SU-DHL-6 (cell line): Measurements from ENCODE around the gene NLN.
"Not testable (repeated sequence)": the region's sequence is repeated elsewhere in the genome, so short reads cannot be mapped to it uniquely, and the experiment has no call there.

Source experiments
- H2AFZ ChIP-seq: fragments of 200-600 bp; sonication (generic); 2 replicates; pipeline ENCODE4 v1.6.1; 2014; ENCODE audit warnings: low read depth, mild to moderate bottlenecking, moderate library complexity, mixed read lengths, antibody characterized with exemption, low read length; ENCODE audit not compliant: severe bottlenecking
- H3F3A ChIP-seq: fragments of 200-600 bp; shearing (Covaris generic); 2 replicates; pipeline ENCODE4 v1.6.0; 2016; ENCODE audit warnings: antibody characterized with exemption, mild to moderate bottlenecking; ENCODE audit not compliant: insufficient read depth
- H3K27ac ChIP-seq: fragments of 200-600 bp; sonication (generic); 2 replicates; pipeline ENCODE4 v1.5.1; 2016; ENCODE audit warnings: low read depth, mild to moderate bottlenecking, low read length, moderate library complexity, mixed read lengths
- H3K27me3 ChIP-seq: fragments of 200-600 bp; sonication (generic), shearing (Covaris generic); 2 replicates; pipeline ENCODE4 v1.6.0; 2014; ENCODE audit warnings: mild to moderate bottlenecking, low read length
- H3K36me3 ChIP-seq: fragments of 200-600 bp; sonication (generic); 2 replicates; pipeline ENCODE4 v1.6.1; 2014; ENCODE audit warnings: mild to moderate bottlenecking, low read length, mixed read lengths
- H3K4me2 ChIP-seq: fragments of 300-600, 200-600 bp; shearing (Covaris generic), sonication (generic); 2 replicates; pipeline ENCODE4 v1.6.0; 2014; ENCODE audit warnings: low read length, low read depth, mild to moderate bottlenecking; ENCODE audit not compliant: poor library complexity, severe bottlenecking
- H3K4me3 ChIP-seq: fragments of 200-600 bp; sonication (generic); 2 replicates; pipeline ENCODE4 v1.5.1; 2014; ENCODE audit warnings: antibody characterized with exemption, low read length, mild to moderate bottlenecking, mixed read lengths; ENCODE audit not compliant: insufficient read depth, poor library complexity, severe bottlenecking
- H3K79me2 ChIP-seq: fragments of 200-600 bp; sonication (generic); 2 replicates; pipeline ENCODE4 v1.6.1; 2014; ENCODE audit warnings: mild to moderate bottlenecking, low read length, moderate library complexity; ENCODE audit not compliant: insufficient read depth
- H3K9ac ChIP-seq: fragments of 200-600 bp; sonication (generic); 2 replicates; pipeline ENCODE4 v1.7.0; 2014; ENCODE audit warnings: mild to moderate bottlenecking, low read length
- H3K9me2 ChIP-seq: fragments of 200-600 bp; sonication (generic); replicated peaks from 2 replicates; pipeline ENCODE4 v1.6.1; 2014; ENCODE audit warnings: low read length; ENCODE audit not compliant: insufficient read depth
- H3K9me3 ChIP-seq: fragments of 200-600 bp; sonication (generic); 2 replicates; pipeline ENCODE4 v1.6.1; 2014; ENCODE audit warnings: low read length, mixed read lengths; ENCODE audit not compliant: insufficient read depth
- H4K20me1 ChIP-seq: fragments of 200-600 bp; sonication (generic); 2 replicates; pipeline ENCODE4 v1.6.1; 2014; ENCODE audit warnings: low read depth, mild to moderate bottlenecking, antibody characterized with exemption, low read length, moderate library complexity, mixed read lengths
- EZH2phosphoT487 ChIP-seq: fragments of 200-600 bp; sonication (generic), shearing (Covaris generic); conservative IDR thresholded peaks from 2 replicates; pipeline ENCODE4 v1.6.1; 2018; ENCODE audit warnings: mild to moderate bottlenecking, antibody characterized with exemption, low read length, moderate library complexity, mixed read lengths
- TF ChIP-seq, protein P1 (sequence below): fragments of 200-600 bp; sonication (generic); IDR thresholded peaks from one replicate; pipeline ENCODE4 v1.5.1; 2017; ENCODE audit warnings: antibody characterized with exemption, mild to moderate bottlenecking, low read length, moderate library complexity; ENCODE audit not compliant: insufficient read depth, poor library complexity, severe bottlenecking

NLN gene

DNA sequence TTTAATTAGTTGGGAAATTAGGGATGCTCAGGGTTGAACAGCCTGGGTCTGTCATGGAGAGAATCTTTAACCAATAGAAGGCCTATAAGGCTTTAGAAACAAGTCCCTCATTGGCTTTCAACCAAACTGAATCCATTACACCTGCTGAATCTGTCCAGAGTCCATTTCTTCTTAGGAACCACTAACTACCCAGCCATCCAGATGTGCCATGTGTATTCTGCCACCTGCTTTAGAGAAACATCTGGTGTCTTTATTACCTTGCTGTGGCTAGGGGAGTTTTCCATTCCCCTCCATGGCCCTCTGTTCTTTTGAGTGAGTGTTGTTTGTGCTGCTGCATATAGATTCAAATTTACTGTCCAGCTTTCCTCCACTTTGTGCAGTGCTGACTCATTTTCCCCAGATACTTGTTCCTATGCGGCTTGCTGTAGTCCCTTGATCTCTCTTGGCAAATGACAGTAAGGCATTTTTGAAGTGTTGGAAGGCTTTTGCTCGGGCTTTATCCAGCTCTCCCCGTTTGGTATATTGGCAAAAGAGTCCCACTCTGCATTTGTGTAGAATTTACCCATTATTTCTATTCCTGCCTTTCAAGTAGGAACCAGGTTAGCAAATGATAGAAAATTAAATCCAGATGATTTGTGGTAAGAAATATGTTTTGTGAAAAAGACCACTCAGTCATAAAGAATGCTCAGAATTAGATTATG, 54.6 kb downstream of the NLN start:
- TF ChIP-seq, protein P1, sequence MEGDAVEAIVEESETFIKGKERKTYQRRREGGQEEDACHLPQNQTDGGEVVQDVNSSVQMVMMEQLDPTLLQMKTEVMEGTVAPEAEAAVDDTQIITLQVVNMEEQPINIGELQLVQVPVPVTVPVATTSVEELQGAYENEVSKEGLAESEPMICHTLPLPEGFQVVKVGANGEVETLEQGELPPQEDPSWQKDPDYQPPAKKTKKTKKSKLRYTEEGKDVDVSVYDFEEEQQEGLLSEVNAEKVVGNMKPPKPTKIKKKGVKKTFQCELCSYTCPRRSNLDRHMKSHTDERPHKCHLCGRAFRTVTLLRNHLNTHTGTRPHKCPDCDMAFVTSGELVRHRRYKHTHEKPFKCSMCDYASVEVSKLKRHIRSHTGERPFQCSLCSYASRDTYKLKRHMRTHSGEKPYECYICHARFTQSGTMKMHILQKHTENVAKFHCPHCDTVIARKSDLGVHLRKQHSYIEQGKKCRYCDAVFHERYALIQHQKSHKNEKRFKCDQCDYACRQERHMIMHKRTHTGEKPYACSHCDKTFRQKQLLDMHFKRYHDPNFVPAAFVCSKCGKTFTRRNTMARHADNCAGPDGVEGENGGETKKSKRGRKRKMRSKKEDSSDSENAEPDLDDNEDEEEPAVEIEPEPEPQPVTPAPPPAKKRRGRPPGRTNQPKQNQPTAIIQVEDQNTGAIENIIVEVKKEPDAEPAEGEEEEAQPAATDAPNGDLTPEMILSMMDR = no peak
- no peak for TF ChIP-seq EZH2phosphoT487
- no peak overlapping the region for H2AFZ ChIP-seq
- H3K9ac ChIP-seq = no peak overlapping the region
- no peaks in the 10 kb centered on the region for H3F3A ChIP-seq
- H3K9me2 ChIP-seq = no peaks in the 10 kb centered on the region
- H3K4me2 ChIP-seq = no peak overlapping the region
- H3K79me2 ChIP-seq = no peaks in the 10 kb centered on the region
- no peaks in the 10 kb centered on the region for H3K27me3 ChIP-seq
- no peaks in the 10 kb centered on the region for H4K20me1 ChIP-seq
- H3K4me3 ChIP-seq = no peak overlapping the region
- no peaks in the 10 kb centered on the region for H3K9me3 ChIP-seq
- H3K36me3 ChIP-seq = no peaks in the 10 kb centered on the region; the same call in 1 of the 2 replicates
- H3K27ac ChIP-seq = no peak overlapping the region

DNA sequence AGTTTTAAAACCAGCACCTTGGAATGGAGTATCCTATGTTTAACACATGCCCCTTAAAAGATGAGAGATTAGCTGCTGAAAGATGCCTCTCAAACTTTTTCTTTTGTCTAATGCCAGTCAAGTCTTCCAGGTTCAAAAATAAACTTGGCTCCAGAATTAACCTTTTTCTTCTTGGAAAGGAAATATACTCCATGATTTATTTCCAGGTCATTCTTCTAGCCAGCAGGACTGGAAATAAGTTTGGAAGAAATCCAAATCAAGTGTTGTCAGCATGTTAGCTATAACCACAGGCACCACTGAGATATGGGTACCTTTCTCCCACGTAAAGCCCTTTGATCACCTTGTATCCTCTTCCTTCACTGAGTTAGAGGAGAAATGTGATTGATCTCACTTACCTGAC, 56.1 kb downstream of the NLN start:
- Histone ChIP-seq H4K20me1 (no peaks in the 10 kb centered on the region), H3K27me3 (no peaks in the 10 kb centered on the region), H3K9me2 (no peaks in the 10 kb centered on the region), H3K9me3 (no peaks in the 10 kb centered on the region), H3K4me3 (no peak overlapping the region), H3K36me3 (no peaks in the 10 kb centered on the region; the same call in 1 of the 2 replicates), H3K9ac (no peak overlapping the region), H3K27ac (no peak overlapping the region), H2AFZ (no peak overlapping the region), H3K4me2 (no peak overlapping the region), H3F3A (no peaks in the 10 kb centered on the region), H3K79me2 (no peaks in the 10 kb centered on the region)
- TF ChIP-seq, protein P1 = no peak
- TF ChIP-seq EZH2phosphoT487 = no peak

DNA sequence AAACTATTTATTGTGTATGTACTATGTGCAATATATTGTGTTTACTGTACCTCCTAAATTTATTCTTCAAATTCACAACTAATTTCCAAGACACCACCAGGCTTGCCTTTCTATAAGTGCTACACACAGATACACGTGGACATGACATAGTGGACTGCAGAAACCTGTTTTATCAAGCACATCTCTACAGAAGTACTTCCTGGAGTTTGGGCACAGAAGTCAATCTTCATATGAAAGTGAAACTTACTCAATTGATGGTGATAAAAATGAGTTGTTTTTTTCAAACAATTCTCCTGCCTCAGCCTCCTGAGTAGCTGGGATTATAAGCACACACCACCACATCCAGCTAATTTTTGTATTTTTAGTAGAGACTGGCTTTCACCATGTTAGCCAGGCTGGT, 57.6 kb downstream of the NLN start:
- H3K27ac ChIP-seq = no peak overlapping the region
- H3K9me2 ChIP-seq = no peaks in the 10 kb centered on the region
- no peak overlapping the region for H2AFZ ChIP-seq
- no peaks in the 10 kb centered on the region for H4K20me1 ChIP-seq
- no peaks in the 10 kb centered on the region for H3K79me2 ChIP-seq
- no peak overlapping the region for H3K4me2 ChIP-seq
- H3K9ac ChIP-seq = no peak overlapping the region
- TF ChIP-seq, protein P1 = no peak
- TF ChIP-seq EZH2phosphoT487 = no peak
- H3K27me3 ChIP-seq = no peaks in the 10 kb centered on the region
- no peaks in the 10 kb centered on the region for H3K9me3 ChIP-seq
- H3F3A ChIP-seq = no peaks in the 10 kb centered on the region
- H3K36me3 ChIP-seq = no peaks in the 10 kb centered on the region; the same call in 1 of the 2 replicates
- H3K4me3 ChIP-seq = no peak overlapping the region

DNA sequence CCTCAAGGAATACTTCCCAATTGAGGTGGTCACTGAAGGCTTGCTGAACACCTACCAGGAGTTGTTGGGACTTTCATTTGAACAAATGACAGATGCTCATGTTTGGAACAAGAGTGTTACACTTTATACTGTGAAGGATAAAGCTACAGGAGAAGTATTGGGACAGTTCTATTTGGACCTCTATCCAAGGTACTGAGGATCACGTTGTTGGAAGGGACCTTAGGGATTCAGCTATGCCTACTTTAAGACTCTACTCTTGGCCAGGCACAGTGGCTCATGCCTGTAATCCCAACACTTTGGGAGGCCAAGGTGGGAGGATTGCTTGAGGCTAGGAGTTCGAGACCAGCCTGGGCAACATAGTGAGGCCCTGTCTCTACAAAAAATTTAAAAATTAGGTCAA, 66.3 kb downstream of the NLN start:
- H3F3A ChIP-seq, H3K9me3 ChIP-seq, H3K9me2 ChIP-seq, H2AFZ ChIP-seq, H3K27me3 ChIP-seq, H4K20me1 ChIP-seq, H3K36me3 ChIP-seq, H3K4me2 ChIP-seq, H3K79me2 ChIP-seq, H3K9ac ChIP-seq, H3K4me3 ChIP-seq, H3K27ac ChIP-seq: not testable (repeated sequence)
